B cell (primary cell): ENCODE measurements around the gene AGL. TPM values are rescaled to one million over a fixed set of nuclear protein-coding genes. Genes with fewer than 3 reads are reported as not detected.

Source experiments
- ATAC-seq: fragments of 200-7000 bp; cut with Tn5 transposase; one replicate; pipeline ENCODE4 v1.10.0; 2021; ENCODE audit warnings: low read depth, mild to moderate bottlenecking, moderate number of reproducible peaks, moderate library complexity
- CTCF ChIA-PET: fragments of 350-600 bp; sonication (Branson Sonifier 250); formaldehyde crosslinking; loops from one replicate; lab custom pipeline; 2021; ENCODE audit warnings: antibody characterized with exemption, inconsistent platforms; lab: Charles Lee
- POLR2A ChIA-PET: fragments of 350-600 bp; sonication (Branson Sonifier 250); formaldehyde crosslinking; loops from one replicate; lab custom pipeline; 2021; ENCODE audit warnings: antibody characterized with exemption; lab: Charles Lee
- DNase-seq: peaks from one replicate; pipeline ENCODE4 v3.0.0; 2013
- H2AFZ ChIP-seq: 2 replicates; pipeline ENCODE4 v1.6.1; 2012; ENCODE audit warnings: mild to moderate bottlenecking, low read depth, low read length; ENCODE audit not compliant: insufficient read depth, poor library complexity, severe bottlenecking
- H3K27ac ChIP-seq, 2 donors: 1 replicate in 1 of 2; 2 replicates in 1 of 2; pipeline ENCODE4 v1.5.1; 2012 to 2013; ENCODE audit warnings: low read length in 2 of 2, mild to moderate bottlenecking in 2 of 2, moderate library complexity in 1 of 2
- H3K27me3 ChIP-seq, 4 experiments: fragments of 200-600 bp in 1 of 4; sonication (generic) in 1 of 4; replicated peaks in 1 of 4; 1 replicate in 2 of 4; 2 replicates in 2 of 4; pipeline versions ENCODE4 v1.6.1 to v1.7.0; 2013 to 2016; ENCODE audit warnings: low read length in 3 of 4, mild to moderate bottlenecking in 2 of 4, mixed read lengths in 1 of 4, moderate library complexity in 1 of 4; ENCODE audit not compliant: insufficient read depth in 4 of 4, control insufficient read depth in 3 of 4; ENCODE audit errors: control extremely low read depth in 1 of 4
- H3K36me3 ChIP-seq, 2 experiments: replicated peaks in 1 of 2; 1 replicate in 1 of 2; 2 replicates in 1 of 2; pipeline versions ENCODE4 v1.6.1 to v1.7.1; 2013; ENCODE audit warnings: low read length in 1 of 2; ENCODE audit not compliant: insufficient read depth in 2 of 2, control insufficient read depth in 1 of 2; ENCODE audit errors: control extremely low read depth in 1 of 2, extremely low read depth in 1 of 2
- H3K4me1 ChIP-seq, 2 donors: fragments of 200-600 bp in 1 of 2; sonication (generic) in 1 of 2; 1 replicate in 1 of 2; 2 replicates in 1 of 2; pipeline versions ENCODE4 v1.5.1 to v1.6.1; 2013 to 2017; ENCODE audit warnings: low read length in 2 of 2; ENCODE audit not compliant: control insufficient read depth in 2 of 2, insufficient read depth in 2 of 2
- H3K4me2 ChIP-seq: replicated peaks from 2 replicates; pipeline ENCODE3; 2012; ENCODE audit warnings: mild to moderate bottlenecking, low read depth, low read length; ENCODE audit not compliant: poor library complexity, severe bottlenecking
- H3K4me3 ChIP-seq, 5 experiments: fragments of 200-600 bp in 1 of 5; sonication (generic) in 1 of 5; 1 replicate in 3 of 5; 2 replicates in 2 of 5; pipeline versions ENCODE4 v1.5.1 to v1.7.0; 2011 to 2016; ENCODE audit warnings: low read length in 4 of 5, mild to moderate bottlenecking in 4 of 5, low read depth in 2 of 5, control low read depth in 1 of 5, moderate library complexity in 1 of 5; ENCODE audit not compliant: insufficient read depth in 1 of 5; ENCODE audit errors: control extremely low read depth in 1 of 5, extremely low read depth in 1 of 5
- H3K79me2 ChIP-seq: fragments of 200-600 bp; sonication (generic); one replicate; pipeline ENCODE4 v1.6.0; 2016; ENCODE audit warnings: low read length; ENCODE audit not compliant: control insufficient read depth, insufficient read depth
- H3K9ac ChIP-seq: fragments of 200-600 bp; sonication (generic); 2 replicates; pipeline ENCODE4 v1.6.1; 2017; ENCODE audit warnings: mild to moderate bottlenecking, low read length, moderate library complexity
- H3K9me3 ChIP-seq, 3 donors: one replicate each; pipeline versions ENCODE4 v1.6.1 to v1.7.1; 2013; ENCODE audit warnings: low read length in 2 of 3; ENCODE audit not compliant: control insufficient read depth in 2 of 3, insufficient read depth in 1 of 3; ENCODE audit errors: control extremely low read depth in 1 of 3
- H4K20me1 ChIP-seq: 2 replicates; pipeline ENCODE4 v1.6.0; 2012; ENCODE audit warnings: mild to moderate bottlenecking, low read length; ENCODE audit not compliant: insufficient read depth, control insufficient read depth, poor library complexity, severe bottlenecking
- H3K27ac Mint-ChIP-seq: one replicate; pipeline ENCODE4 v1.8.0; 2021; ENCODE audit warnings: mixed read lengths
- H3K27me3 Mint-ChIP-seq: one replicate; pipeline ENCODE4 v1.8.0; 2021; ENCODE audit warnings: mixed read lengths
- H3K4me1 Mint-ChIP-seq: one replicate; pipeline ENCODE4 v1.8.0; 2021; ENCODE audit warnings: mixed read lengths
- H3K4me3 Mint-ChIP-seq: one replicate; pipeline ENCODE4 v1.8.0; 2021; ENCODE audit warnings: mixed read lengths
- H3K9me3 Mint-ChIP-seq: one replicate; pipeline ENCODE4 v1.8.0; 2022; ENCODE audit warnings: mixed read lengths; ENCODE audit not compliant: insufficient read depth
- CTCF ChIP-seq: fragments of 200-600 bp; IDR thresholded peaks from one replicate; pipeline ENCODE4 v1.8.0; 2022; ENCODE audit warnings: antibody characterized with exemption, mild to moderate bottlenecking
- EZH2 ChIP-seq: IDR thresholded peaks from 2 replicates; pipeline ENCODE4 v1.6.1; 2012; ENCODE audit warnings: borderline replicate concordance, low read depth, mild to moderate bottlenecking, moderate library complexity, low read length; ENCODE audit not compliant: insufficient read depth, poor library complexity, severe bottlenecking
- WGBS: methylation state at CpG from one replicate; pipeline ENCODE4 v1.1.5; 2013; ENCODE audit warnings: missing lambda C conversion rate; ENCODE audit not compliant: insufficient coverage; 5-methylcytosine and 5-hydroxymethylcytosine counted together
- intact Hi-C: fragments of 100-400 bp; cut with micrococcal nuclease; formaldehyde crosslinking; loops from one replicate; pipeline ENCODE4 v1.10.0; 2022
- polyA plus RNA-seq: library from polyadenylated mRNA; depleted of rRNA; stranded (reverse); fragments of >200 nt; gene quantifications from 2 replicates; pipeline ENCODE4 v1.2.3, GENCODE V29; 2012
- total RNA-seq, 2 donors: library from RNA; stranded (reverse); fragments of 120-200 nt in 1 of 2; gene quantifications; 1 replicate in 1 of 2; 2 replicates in 1 of 2; pipeline versions ENCODE4 v1.2.3 to v1.2.4, GENCODE V29; 2013 to 2022

Gene AGL
- total and polyA plus RNA-seq, 2 donors (not counting 1 experiment from before 2014, with no cell fraction given) = 3.2 to 18.7 TPM

GRCh38 chr1:99965646-99966375 lies 115.7 kb downstream of the AGL start:
- H3K27ac Mint-ChIP-seq = no peak overlapping the region
- POLR2A ChIA-PET = no interaction called here
- no peak for ATAC-seq

More at GRCh38 chr1:99965646-99966375, 115.7 kb downstream of the AGL start:
- no peak overlapping the region for H3K4me3 Mint-ChIP-seq
- H3K9me3 Mint-ChIP-seq = no peaks in the 10 kb centered on the region
- H3K79me2 ChIP-seq = peaks cover 10% of the 10 kb centered on the region
- no peaks in the 10 kb centered on the region for H3K27me3 Mint-ChIP-seq
- intact Hi-C loops = no loop called here
- no peak overlapping the region for H2AFZ ChIP-seq
- no peak for TF ChIP-seq EZH2
- no peak for TF ChIP-seq CTCF
- WGBS = no CpG with 5 or more reads among the region's 2 CpGs
- CTCF ChIA-PET = no interaction called here
- H3K9me3 ChIP-seq = no peaks in the 10 kb centered on the region
- no peaks in the 10 kb centered on the region for H4K20me1 ChIP-seq
- H3K27me3 ChIP-seq = no peaks in the 10 kb centered on the region
- H3K4me3 ChIP-seq = no peak overlapping the region
- H3K36me3 ChIP-seq = no peaks in the 10 kb centered on the region
- no peak overlapping the region for H3K9ac ChIP-seq
- DNase-seq = no peak
- H3K27ac ChIP-seq = no peak overlapping the region
- no peak overlapping the region for H3K4me2 ChIP-seq
- peaks cover 8% of the 10 kb centered on the region in 2 donors for H3K4me1 ChIP-seq
- peaks cover 22% of the 10 kb centered on the region for H3K4me1 Mint-ChIP-seq
